H1 (cell line): ENCODE measurements around the gene ENAH. TPM values are rescaled to one million over a fixed set of nuclear protein-coding genes. Genes with fewer than 3 reads are reported as not detected.

Experiments
- CTCF ChIA-PET: fragments of 300-600 bp; sonication (Branson Sonifier 250); formaldehyde crosslinking; loops from one replicate; lab custom pipeline; 2021; ENCODE audit not compliant: partially characterized antibody; lab: Charles Lee
- POLR2A ChIA-PET: fragments of 300-600 bp; sonication (Branson Sonifier 250); formaldehyde crosslinking; loops from one replicate; lab custom pipeline; 2021; ENCODE audit warnings: inconsistent platforms; ENCODE audit not compliant: partially characterized antibody; lab: Charles Lee
- DNase-seq, 2 experiments: peaks; one replicate each; pipeline versions ENCODE4 v3.0.0 to v3.0.0-alpha.2; 2010 to 2022; ENCODE audit warnings: low spot score in 2 of 2, low read depth in 1 of 2, mixed read lengths in 1 of 2
- FAIRE-seq: peaks from 2 replicates; lab custom pipeline; 2011; peaks lifted over from hg19 to GRCh38; lab: Jason Lieb, UNC
- H2AFZ ChIP-seq: 2 replicates; pipeline ENCODE4 v1.8.1; 2012; ENCODE audit warnings: low read length, inconsistent platforms
- H2AK5ac ChIP-seq: 2 replicates; pipeline ENCODE4 v1.6.1; 2013; ENCODE audit warnings: low read depth, low read length
- H2BK120ac ChIP-seq: replicated peaks from 2 replicates; pipeline ENCODE3; 2013; ENCODE audit warnings: low read depth, low read length, inconsistent platforms
- H2BK12ac ChIP-seq: 2 replicates; pipeline ENCODE4 v1.6.1; 2013; ENCODE audit warnings: low read depth, low read length
- H2BK15ac ChIP-seq: 2 replicates; pipeline ENCODE4 v1.6.1; 2013; ENCODE audit warnings: low read length
- H2BK20ac ChIP-seq: 2 replicates; pipeline ENCODE4 v1.6.1; 2013; ENCODE audit warnings: low read length
- H2BK5ac ChIP-seq: 2 replicates; pipeline ENCODE4 v1.6.1; 2013; ENCODE audit warnings: low read depth, low read length
- H3K14ac ChIP-seq: 2 replicates; pipeline ENCODE4 v1.6.1; 2013; ENCODE audit warnings: inconsistent platforms; ENCODE audit not compliant: insufficient read length
- H3K18ac ChIP-seq: 2 replicates; pipeline ENCODE4 v1.6.1; 2013; ENCODE audit warnings: low read length; ENCODE audit errors: extremely low read depth
- H3K23ac ChIP-seq: 2 replicates; pipeline ENCODE4 v1.6.1; 2013; ENCODE audit warnings: inconsistent platforms; ENCODE audit not compliant: insufficient read length
- H3K23me2 ChIP-seq: 2 replicates; pipeline ENCODE4 v1.6.1; 2013; ENCODE audit warnings: low read depth, low read length
- H3K27ac ChIP-seq: 2 replicates; pipeline ENCODE4 v1.6.1; 2011; ENCODE audit warnings: low read depth, low read length, inconsistent platforms
- H3K27me3 ChIP-seq, 4 experiments: replicated peaks in 1 of 4; 1 replicate in 1 of 4; 2 replicates in 3 of 4; pipeline versions ENCODE4 v1.6.1 to v1.8.1; 2011 to 2013; ENCODE audit warnings: low read length in 3 of 4, mild to moderate bottlenecking in 3 of 4, inconsistent platforms in 2 of 4, mixed read lengths in 2 of 4, moderate library complexity in 1 of 4; ENCODE audit not compliant: control insufficient read depth in 3 of 4, insufficient read depth in 3 of 4; ENCODE audit errors: extremely low read depth in 1 of 4
- H3K36me3 ChIP-seq, 4 experiments: 2 replicates each; pipeline versions ENCODE4 v1.6.1 to v1.8.1; 2011 to 2013; ENCODE audit warnings: mild to moderate bottlenecking in 4 of 4, low read length in 3 of 4, moderate library complexity in 2 of 4, control low read depth in 1 of 4, inconsistent platforms in 1 of 4; ENCODE audit not compliant: insufficient read depth in 4 of 4, control insufficient read depth in 2 of 4
- H3K4ac ChIP-seq: replicated peaks from 2 replicates; pipeline ENCODE3; 2013; ENCODE audit warnings: low read length, low read depth, mixed read lengths, inconsistent platforms; ENCODE audit not compliant: insufficient read length
- H3K4me1 ChIP-seq, 4 experiments: replicated peaks in 1 of 4; 1 replicate in 1 of 4; 2 replicates in 3 of 4; pipeline versions ENCODE4 v1.6.1 to v1.8.1; 2011 to 2013; ENCODE audit warnings: low read length in 3 of 4, inconsistent platforms in 2 of 4, mixed read lengths in 1 of 4; ENCODE audit not compliant: insufficient read depth in 4 of 4, control insufficient read depth in 3 of 4
- H3K4me2 ChIP-seq, 2 experiments: 2 replicates each; pipeline versions ENCODE4 v1.6.1 to v1.8.1; 2011 to 2013; ENCODE audit warnings: low read depth in 2 of 2, low read length in 2 of 2, control low read depth in 1 of 2, inconsistent platforms in 1 of 2, mild to moderate bottlenecking in 1 of 2; ENCODE audit not compliant: insufficient read depth in 1 of 2
- H3K4me3 ChIP-seq, 4 experiments: fragments of 200-600, 300-600 bp in 1 of 4; sonication (generic), shearing (Covaris generic), sonication (Bioruptor Twin) in 1 of 4; 2 replicates each; pipeline versions ENCODE4 v1.5.1 to v1.8.1; 2011 to 2016; ENCODE audit warnings: low read length in 4 of 4, low read depth in 3 of 4, control low read depth in 2 of 4, inconsistent platforms in 2 of 4, mild to moderate bottlenecking in 2 of 4, mixed read lengths in 1 of 4, moderate library complexity in 1 of 4; ENCODE audit not compliant: insufficient read depth in 2 of 4; ENCODE audit errors: extremely low read depth in 1 of 4
- H3K56ac ChIP-seq: replicated peaks from 2 replicates; pipeline ENCODE3; 2013; ENCODE audit warnings: low read depth, mild to moderate bottlenecking, mixed read lengths, low read length, inconsistent platforms; ENCODE audit not compliant: insufficient read length
- H3K79me1 ChIP-seq: 2 replicates; pipeline ENCODE4 v1.6.1; 2013; ENCODE audit warnings: low read depth, low read length, control low read depth
- H3K79me2 ChIP-seq, 2 experiments: 2 replicates each; pipeline versions ENCODE4 v1.6.1 to v1.8.1; 2012 to 2013; ENCODE audit warnings: low read length in 2 of 2, mild to moderate bottlenecking in 2 of 2, inconsistent platforms in 1 of 2; ENCODE audit not compliant: insufficient read depth in 2 of 2, control insufficient read depth in 1 of 2
- H3K9ac ChIP-seq, 4 experiments: replicated peaks in 1 of 4; 1 replicate in 1 of 4; 2 replicates in 3 of 4; pipeline versions ENCODE4 v1.6.1 to v1.8.1; 2011 to 2013; ENCODE audit warnings: low read depth in 3 of 4, low read length in 3 of 4, control low read depth in 2 of 4, mild to moderate bottlenecking in 2 of 4, moderate library complexity in 2 of 4, inconsistent platforms in 1 of 4; ENCODE audit errors: extremely low read depth in 1 of 4
- H3K9me3 ChIP-seq, 2 experiments: 2 replicates each; pipeline versions ENCODE4 v1.6.1 to v1.8.1; 2012 to 2013; ENCODE audit warnings: mild to moderate bottlenecking in 2 of 2, moderate library complexity in 2 of 2, control low read depth in 1 of 2, inconsistent platforms in 1 of 2, low read depth in 1 of 2, low read length in 1 of 2, mixed read lengths in 1 of 2; ENCODE audit not compliant: insufficient read depth in 2 of 2
- H4K20me1 ChIP-seq, 2 experiments: replicated peaks in 1 of 2; 2 replicates each; pipeline versions ENCODE3 to v1.8.1; 2011 to 2013; ENCODE audit warnings: inconsistent platforms in 2 of 2, low read length in 2 of 2, mild to moderate bottlenecking in 1 of 2; ENCODE audit not compliant: insufficient read depth in 2 of 2, control insufficient read depth in 1 of 2
- H4K5ac ChIP-seq: 2 replicates; pipeline ENCODE4 v1.6.1; 2013; ENCODE audit warnings: low read length, low read depth, mixed read lengths, inconsistent platforms; ENCODE audit not compliant: insufficient read length
- H4K8ac ChIP-seq: 2 replicates; pipeline ENCODE4 v1.8.0; 2013; ENCODE audit warnings: mild to moderate bottlenecking, moderate library complexity, low read length, inconsistent platforms; ENCODE audit not compliant: insufficient read depth; ENCODE audit errors: extremely low read depth
- H4K91ac ChIP-seq: replicated peaks from 2 replicates; pipeline ENCODE3; 2013; ENCODE audit warnings: low read length, mixed read lengths, inconsistent platforms; ENCODE audit not compliant: insufficient read length
- KDM1A ChIP-seq: fragments of 200-600, 300-600 bp; sonication (generic); IDR thresholded peaks from 2 replicates; pipeline ENCODE4 v1.7.1; 2016; ENCODE audit warnings: mild to moderate bottlenecking, low read length, borderline replicate concordance
- MAFK ChIP-seq: IDR thresholded peaks from 2 replicates; pipeline ENCODE4 v1.6.1; 2012; ENCODE audit warnings: low read depth, mild to moderate bottlenecking, improper control_type of control experiment, low read length
- NANOG ChIP-seq: IDR thresholded peaks from 2 replicates; pipeline ENCODE4 v1.6.1; 2011; ENCODE audit warnings: low read length, low read depth, mild to moderate bottlenecking, inconsistent platforms; ENCODE audit not compliant: insufficient read depth, poor library complexity, severe bottlenecking
- POU5F1 ChIP-seq: IDR thresholded peaks from 2 replicates; pipeline ENCODE4 v1.6.1; 2011; ENCODE audit warnings: low read depth, mild to moderate bottlenecking, low read length, moderate library complexity
- SIX5 ChIP-seq: IDR thresholded peaks from 2 replicates; pipeline ENCODE4 v1.6.1; 2011; ENCODE audit warnings: mild to moderate bottlenecking, low read depth, low read length
- WGBS, 2 experiments: shearing (Covaris generic) in 1 of 2; methylation state at CpG; one replicate each; pipeline versions ENCODE4 v1.1.6 to v1.1.7; 2013 to 2015; ENCODE audit warnings: low lambda C conversion rate in 2 of 2, mixed read lengths in 2 of 2, inconsistent platforms in 1 of 2, low coverage in 1 of 2, missing lambda C conversion rate in 1 of 2; ENCODE audit not compliant: insufficient replicate concordance in 2 of 2, insufficient coverage in 1 of 2, insufficient read length in 1 of 2; ENCODE audit errors: extremely low coverage in 1 of 2, missing lambda C conversion rate in 1 of 2; 5-methylcytosine and 5-hydroxymethylcytosine counted together
- polyA plus RNA-seq, 7 experiments: library from polyadenylated mRNA; depleted of rRNA in 3 of 7; stranded (reverse) in 5 of 7; unstranded in 2 of 7; fragments of >200 nt in 5 of 7; fragments of 200-250 nt in 2 of 7; gene quantifications; 1 replicate in 5 of 7; 2 replicates in 1 of 7; 4 replicates in 1 of 7; pipeline versions ENCODE4 v1.2.1 to v1.2.3, GENCODE V29; 2011 to 2013; ENCODE audit warnings: missing spikeins in 2 of 7, mixed read lengths in 2 of 7
- total RNA-seq: library from RNA; stranded (reverse); fragmentation: NEBNext Ultra II Directional; extraction: Animal tissue kit (Norgen Biotek cat#: 25700); gene quantifications from 2 replicates; pipeline ENCODE4 v1.2.1, GENCODE V29; 2021

ENAH gene
- total and polyA plus RNA-seq, 2 of the 8 experiments (the other 6 are each of a cell fraction or from before 2014, with no cell fraction given), result 39.1 to 335 TPM

DNA sequence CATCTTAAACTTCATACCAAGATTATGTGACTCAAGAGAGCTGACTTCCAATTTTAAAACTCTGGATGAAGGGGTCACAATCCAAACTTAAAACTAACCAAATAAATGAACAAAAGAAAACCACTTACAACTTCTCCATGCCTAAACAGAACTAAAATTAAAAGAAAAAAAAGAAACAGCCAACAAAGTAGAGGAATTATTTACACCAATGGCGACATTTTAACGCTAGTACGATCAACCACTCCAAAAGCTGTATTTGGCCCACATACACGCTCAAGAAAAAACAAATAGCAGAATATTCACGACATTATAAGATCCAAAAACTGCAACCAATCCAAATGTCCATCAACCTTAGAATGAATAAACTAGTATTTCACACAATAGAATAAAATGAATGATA lies 42.4 kb downstream of the ENAH start:
- H3K4me2 ChIP-seq, result no peak overlapping the region
- no peak for TF ChIP-seq KDM1A
- no peak for TF ChIP-seq POU5F1
- TF ChIP-seq NANOG, result no peak
- TF ChIP-seq SIX5, result no peak
- no peak for TF ChIP-seq MAFK
- no peak overlapping the region for H3K56ac ChIP-seq
- peaks cover 0 to 7% of the 10 kb centered on the region in 2 experiments; a peak in 1 of 4 replicates for H3K9me3 ChIP-seq
- H2BK5ac ChIP-seq, result no peak overlapping the region
- H3K18ac ChIP-seq, result no peak overlapping the region
- H2BK20ac ChIP-seq, result no peak overlapping the region
- H4K5ac ChIP-seq, result no peak overlapping the region
- H3K27me3 ChIP-seq, result no peaks in the 10 kb centered on the region
- H3K27ac ChIP-seq, result no peak overlapping the region
- no peak overlapping the region for H3K9ac ChIP-seq
- ChIA-PET CTCF (no interaction called here), POLR2A (no interaction called here)
- no peaks in the 10 kb centered on the region for H3K23me2 ChIP-seq
- H2BK120ac ChIP-seq, result no peak overlapping the region
- FAIRE-seq, result no peak
- H4K91ac ChIP-seq, result no peak overlapping the region
- no peak overlapping the region for H3K4ac ChIP-seq
- no peak overlapping the region for H3K4me3 ChIP-seq
- no peak overlapping the region for H2AFZ ChIP-seq
- DNase-seq, result no peak
- H3K14ac ChIP-seq, result no peak overlapping the region
- peaks cover 49 to 96% of the 10 kb centered on the region in 2 experiments for H3K79me2 ChIP-seq
- H3K23ac ChIP-seq, result no peak overlapping the region
- H3K36me3 ChIP-seq, result peaks cover 0 to 5% (median 0%) of the 10 kb centered on the region in 4 experiments; a peak in 1 of 8 replicates
- peaks cover 5% of the 10 kb centered on the region; the same call in 1 of the 2 replicates for H3K79me1 ChIP-seq
- 91% methylated on average over 5 of the region's 5 CpGs; no CpG with 5 or more reads in 1 of the 2 experiments for WGBS, 2 experiments
- no peak overlapping the region for H2AK5ac ChIP-seq
- no peak overlapping the region for H2BK15ac ChIP-seq
- peaks cover 16 to 25% of the 10 kb centered on the region in 2 experiments for H4K20me1 ChIP-seq
- peaks cover 0 to 10% (median 5%) of the 10 kb centered on the region in 4 experiments; a peak in 4 of 7 replicates for H3K4me1 ChIP-seq
- H4K8ac ChIP-seq, result no peak overlapping the region
- H2BK12ac ChIP-seq, result no peak overlapping the region
